Measurements from ENCODE around the gene SULF2. TPM values are rescaled to one million over a fixed set of nuclear protein-coding genes. Genes with fewer than 3 reads are reported as not detected.

SULF2 gene
- total and polyA plus RNA-seq, 5 donors: 25.4 to 59.1 (median 47.6) TPM

DNA sequence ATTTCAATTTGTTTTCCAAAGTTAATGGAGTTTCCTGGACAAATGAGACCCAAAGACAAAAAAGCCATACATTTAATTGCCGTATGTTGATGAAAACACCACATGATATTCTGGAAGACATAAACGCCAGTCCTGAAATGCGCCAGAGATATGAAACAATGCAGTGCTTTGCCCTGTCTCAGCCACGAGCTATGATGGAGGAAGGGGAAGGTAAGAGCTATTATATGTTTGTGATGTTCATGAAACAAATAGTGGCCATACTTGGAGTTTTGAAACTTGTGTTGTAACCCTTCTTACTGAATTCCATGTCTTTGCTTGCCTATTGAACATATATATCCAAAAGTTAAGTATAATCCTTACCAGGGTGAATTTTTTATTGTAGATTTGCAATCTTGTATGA is 157.7 kb downstream of the SULF2 start:
- ATAC-seq: no peak
- no peaks in the 10 kb centered on the region for H3K4me1 ChIP-seq (ENCODE audit: control insufficient read depth, insufficient read depth, low read length)
- no peak overlapping the region for H3K4me3 ChIP-seq (ENCODE audit: low read length)
- DNase-seq: no peak
- no peaks in the 10 kb centered on the region for H3K27me3 ChIP-seq (ENCODE audit: control insufficient read depth, insufficient read depth)
- no peaks in the 10 kb centered on the region for H3K9me3 ChIP-seq (ENCODE audit: control insufficient read depth, low read length)
- H3K27ac ChIP-seq (ENCODE audit: low read length): no peak overlapping the region
- WGBS: 89% methylated on average over 4 of the region's 4 CpGs
- intact Hi-C loops (cut with DNase I): loop anchor here (5.0 to 10.0 kb wide), 7 partner anchors 123 to 873 kb away; partner anchors contain the start of gene NCOA3 (in 2 of the 4)

DNA sequence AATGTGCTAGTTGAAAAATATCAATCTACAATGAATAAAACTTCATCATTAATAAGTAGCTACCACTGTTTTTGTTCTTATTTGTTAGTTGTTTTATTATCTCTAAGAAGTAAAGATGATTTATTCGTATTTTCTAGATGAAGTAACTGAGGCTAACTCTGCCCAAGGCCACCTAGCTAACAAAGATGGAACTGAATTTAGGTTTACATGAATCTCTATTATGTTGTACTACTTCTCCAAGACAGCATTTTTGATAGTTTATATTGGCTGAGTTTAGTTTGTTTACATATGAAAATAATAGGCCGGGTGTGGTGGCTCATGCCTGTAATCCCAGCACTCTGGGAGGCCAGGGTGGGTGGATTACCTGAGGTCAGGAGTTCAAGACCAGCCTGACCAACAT is 162.1 kb downstream of the SULF2 start:
- Histone ChIP-seq H3K4me3 (ENCODE audit: low read length) (no peak overlapping the region), H3K27ac (ENCODE audit: low read length) (no peak overlapping the region), H3K9me3 (ENCODE audit: control insufficient read depth, low read length) (no peaks in the 10 kb centered on the region), H3K4me1 (ENCODE audit: control insufficient read depth, insufficient read depth, low read length) (no peaks in the 10 kb centered on the region), H3K27me3 (ENCODE audit: control insufficient read depth, insufficient read depth) (no peaks in the 10 kb centered on the region)
- ATAC-seq (no peak), DNase-seq (no peak)
- WGBS: 84% methylated on average over 2 of the region's 2 CpGs
- intact Hi-C loops (cut with DNase I): loop anchor here (5.0 to 10.0 kb wide), 8 partner anchors 118 to 868 kb away; partner anchors contain the start of gene NCOA3 (in 2 of the 4)

DNA sequence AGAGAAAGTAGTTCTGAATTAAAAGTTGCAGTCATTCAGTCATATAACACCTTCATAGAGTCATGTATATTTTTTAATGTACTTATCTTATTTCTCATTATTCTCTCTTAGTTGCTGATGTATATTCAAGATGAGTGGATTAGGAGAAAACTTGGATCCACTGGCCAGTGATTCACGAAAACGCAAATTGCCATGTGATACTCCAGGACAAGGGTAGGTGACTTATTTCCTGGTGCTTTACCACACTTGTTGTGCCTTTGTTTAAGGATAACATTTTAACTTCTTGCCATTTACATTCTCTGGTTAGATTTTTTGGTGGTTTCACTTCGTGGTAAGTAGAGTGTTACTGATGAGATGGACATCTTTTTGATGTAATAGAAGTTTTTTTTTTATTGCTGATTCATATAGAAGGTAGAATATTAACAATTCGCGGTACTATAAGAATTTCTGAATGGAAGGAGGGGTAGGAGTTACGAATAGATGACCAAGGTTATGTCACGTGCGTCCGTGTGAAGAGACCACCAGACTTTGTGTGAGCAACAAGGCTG is 163.1 kb downstream of the SULF2 start:
- H3K27ac ChIP-seq (ENCODE audit: low read length): no peak overlapping the region
- no peaks in the 10 kb centered on the region for H3K27me3 ChIP-seq (ENCODE audit: control insufficient read depth, insufficient read depth)
- WGBS: 91% methylated on average over 9 of the region's 9 CpGs
- H3K4me1 ChIP-seq (ENCODE audit: control insufficient read depth, insufficient read depth, low read length): no peaks in the 10 kb centered on the region
- intact Hi-C loops (cut with DNase I): loop anchor here (5.0 to 10.0 kb wide), 8 partner anchors 117 to 867 kb away; partner anchors contain the start of gene NCOA3 (in 2 of the 4)
- no peaks in the 10 kb centered on the region for H3K9me3 ChIP-seq (ENCODE audit: control insufficient read depth, low read length)
- no peak overlapping the region for H3K4me3 ChIP-seq (ENCODE audit: low read length)
- ATAC-seq (no peak), DNase-seq (no peak)

DNA sequence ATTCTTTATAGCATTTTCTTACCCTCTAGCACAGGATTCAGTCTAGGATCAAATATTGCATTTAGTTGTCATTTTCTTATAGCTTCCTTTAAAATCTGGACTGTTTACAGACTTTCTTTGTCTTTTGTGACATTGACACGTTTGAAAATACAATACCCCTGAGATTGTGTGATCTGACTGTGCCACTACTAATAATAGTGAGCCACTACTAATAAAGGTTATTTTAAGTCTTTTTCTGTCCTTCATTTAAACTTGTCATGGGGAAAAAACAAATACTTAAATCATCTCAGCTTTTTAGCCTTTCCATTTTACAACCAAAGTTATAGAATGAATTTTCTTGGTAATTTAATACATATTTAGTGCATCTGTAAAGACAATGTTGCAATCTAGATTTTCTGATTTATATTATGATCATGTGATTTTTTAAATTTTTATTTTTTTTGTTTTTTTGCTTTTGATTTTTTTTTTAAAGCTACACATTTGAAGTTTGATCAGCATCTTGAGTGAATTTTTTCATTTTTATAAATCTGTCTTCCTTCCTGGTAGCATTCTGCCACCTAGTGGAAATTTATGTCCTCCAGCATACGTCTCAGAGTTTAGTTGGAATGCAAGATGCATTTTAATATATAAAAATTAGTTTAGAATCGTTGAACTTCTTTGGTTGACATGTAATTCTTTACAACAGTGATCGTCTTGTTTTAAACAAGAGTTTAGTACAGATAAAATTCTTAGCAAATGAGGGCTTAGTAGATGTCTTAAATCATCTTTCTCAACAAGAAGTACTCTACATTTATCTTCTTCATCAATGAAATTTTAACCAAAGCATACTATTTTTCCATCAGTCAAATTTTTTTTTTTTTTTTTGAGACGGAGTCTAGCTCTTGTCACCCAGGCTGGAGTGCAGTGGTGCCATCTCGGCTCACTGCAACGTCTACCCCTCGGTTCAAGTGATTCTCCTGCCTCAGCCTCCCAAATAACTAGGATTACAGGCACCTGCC is 164.2 kb downstream of the SULF2 start:
- H3K4me3 ChIP-seq (ENCODE audit: low read length): no peak overlapping the region
- H3K9me3 ChIP-seq (ENCODE audit: control insufficient read depth, low read length): no peaks in the 10 kb centered on the region
- ATAC-seq (no peak), DNase-seq (no peak)
- intact Hi-C loops (cut with DNase I): loop anchor here (5.0 to 10.0 kb wide), 8 partner anchors 116 to 866 kb away; partner anchors contain the start of gene NCOA3 (in 2 of the 4)
- H3K27me3 ChIP-seq (ENCODE audit: control insufficient read depth, insufficient read depth): no peaks in the 10 kb centered on the region
- H3K27ac ChIP-seq (ENCODE audit: low read length): no peak overlapping the region
- H3K4me1 ChIP-seq (ENCODE audit: control insufficient read depth, insufficient read depth, low read length): no peaks in the 10 kb centered on the region
- 42% methylated on average over 8 of the region's 8 CpGs for WGBS

DNA sequence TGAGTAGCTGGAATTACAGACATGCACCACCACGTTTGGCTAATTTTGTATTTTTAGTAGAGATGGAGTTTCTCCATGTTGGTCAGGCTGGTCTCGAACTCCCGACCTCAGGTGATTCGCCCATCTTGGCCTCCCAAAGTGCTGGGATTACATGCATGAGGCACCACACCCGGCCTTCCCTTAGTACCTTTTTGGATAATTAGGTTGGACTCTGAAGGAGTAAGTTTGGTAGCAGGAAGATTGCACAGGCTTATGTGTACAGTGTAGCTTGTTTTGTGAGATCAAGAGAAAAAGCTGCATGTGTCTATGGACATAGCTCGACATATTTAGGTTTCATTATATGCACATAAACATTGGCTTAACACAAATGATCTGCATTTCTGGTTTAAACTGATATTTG is 166.8 kb downstream of the SULF2 start:
- no peak overlapping the region for H3K4me3 ChIP-seq (ENCODE audit: low read length)
- ATAC-seq (no peak), DNase-seq (no peak)
- 93% methylated on average over 6 of the region's 6 CpGs for WGBS
- intact Hi-C loops (cut with DNase I): loop anchor here in 1 of 4 donors (10.0 kb wide), 1 partner anchor 234 kb away; no protein-coding TSS in a partner anchor
- H3K9me3 ChIP-seq (ENCODE audit: control insufficient read depth, low read length): no peaks in the 10 kb centered on the region
- no peak overlapping the region for H3K27ac ChIP-seq (ENCODE audit: low read length)
- H3K4me1 ChIP-seq (ENCODE audit: control insufficient read depth, insufficient read depth, low read length): peaks cover 3% of the 10 kb centered on the region
- no peaks in the 10 kb centered on the region for H3K27me3 ChIP-seq (ENCODE audit: control insufficient read depth, insufficient read depth)

DNA sequence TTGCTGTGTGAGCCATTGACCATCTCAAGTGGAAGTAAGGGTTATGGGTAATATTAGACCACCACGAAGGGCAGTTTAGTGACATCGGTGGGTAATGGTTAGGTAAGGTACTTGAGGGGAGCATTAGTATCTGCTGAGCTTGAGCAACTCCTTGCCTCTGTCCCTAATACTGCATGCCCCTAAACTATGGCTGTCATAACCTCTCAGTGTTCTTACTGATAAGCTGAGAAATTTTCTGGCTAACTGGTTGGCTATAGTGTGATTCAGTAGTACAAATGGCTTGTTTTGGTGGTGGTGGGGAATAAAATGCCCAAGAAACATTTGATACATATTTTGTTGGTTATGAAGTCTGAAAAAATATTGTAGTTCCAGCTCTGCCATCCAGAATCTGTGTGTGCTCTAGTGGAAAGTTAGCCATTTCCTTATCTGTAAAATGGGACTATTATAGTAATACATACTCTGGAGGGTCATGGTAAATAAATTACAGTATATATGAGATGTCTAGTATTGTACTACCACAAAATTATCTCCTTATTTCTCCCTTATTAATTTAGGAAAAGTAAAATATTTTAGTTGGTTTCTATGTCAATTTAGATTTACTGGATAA is 170.5 kb downstream of the SULF2 start:
- no peak for DNase-seq
- Histone ChIP-seq H3K4me1 (ENCODE audit: control insufficient read depth, insufficient read depth, low read length) (peaks cover 6% of the 10 kb centered on the region), H3K27me3 (ENCODE audit: control insufficient read depth, insufficient read depth) (no peaks in the 10 kb centered on the region), H3K4me3 (ENCODE audit: low read length) (no peak overlapping the region), H3K9me3 (ENCODE audit: control insufficient read depth, low read length) (no peaks in the 10 kb centered on the region), H3K27ac (ENCODE audit: low read length) (no peak overlapping the region)
- intact Hi-C loops (cut with DNase I): loop anchor here in 1 of 4 donors (10.0 kb wide), 1 partner anchor 230 kb away; no protein-coding TSS in a partner anchor
- WGBS: 98% methylated on average over 2 of the region's 2 CpGs
- ATAC-seq: no peak

DNA sequence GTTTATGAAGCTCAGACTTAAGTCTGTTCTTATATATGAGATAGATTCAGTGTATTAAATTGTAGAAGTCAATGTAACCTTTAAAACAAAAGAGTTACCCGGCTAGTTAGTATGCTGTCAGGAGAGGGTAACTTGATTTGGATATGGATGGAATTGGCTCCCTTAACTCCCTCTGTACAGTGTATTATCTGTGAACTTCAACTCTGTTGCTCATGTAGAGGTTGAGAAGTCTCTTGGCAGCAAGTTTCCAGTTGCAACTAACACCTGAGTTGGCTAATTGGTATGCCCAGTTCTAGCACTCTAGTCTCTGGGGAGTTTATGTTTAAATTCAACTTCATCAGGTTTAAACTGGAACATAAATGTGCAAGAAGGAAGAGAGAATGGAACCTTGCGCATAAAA is 172.6 kb downstream of the SULF2 start:
- intact Hi-C loops (cut with DNase I): loop anchor here in 1 of 4 donors (10.0 kb wide), 1 partner anchor 228 kb away; no protein-coding TSS in a partner anchor
- no peak overlapping the region for H3K27ac ChIP-seq (ENCODE audit: low read length)
- H3K27me3 ChIP-seq (ENCODE audit: control insufficient read depth, insufficient read depth): no peaks in the 10 kb centered on the region
- H3K4me1 ChIP-seq (ENCODE audit: control insufficient read depth, insufficient read depth, low read length): peaks cover 6% of the 10 kb centered on the region
- DNase-seq (no peak), ATAC-seq (no peak)
- no peak overlapping the region for H3K4me3 ChIP-seq (ENCODE audit: low read length)
- H3K9me3 ChIP-seq (ENCODE audit: control insufficient read depth, low read length): no peaks in the 10 kb centered on the region
- 86% methylated on average over 2 of the region's 2 CpGs for WGBS

DNA sequence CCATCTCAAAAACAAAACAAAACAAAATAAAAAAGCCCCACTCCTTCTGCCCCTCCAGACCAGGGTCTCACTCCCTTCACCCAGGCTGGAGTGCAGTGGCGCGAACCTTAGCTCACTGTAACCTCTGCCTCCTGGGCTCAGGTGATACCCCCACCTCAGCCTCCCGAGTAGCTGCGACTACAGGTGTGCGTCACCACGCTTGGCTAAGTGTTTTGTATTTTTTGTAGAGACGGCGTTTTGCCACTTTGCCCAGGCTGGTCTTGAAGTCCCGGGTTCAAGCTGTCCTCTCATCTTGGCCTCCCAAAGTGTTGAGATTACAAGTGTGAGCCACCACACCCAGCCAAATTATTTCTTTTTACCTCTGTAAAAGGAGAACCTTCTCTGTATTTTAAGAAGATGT is 173.5 kb downstream of the SULF2 start:
- ATAC-seq: no peak
- intact Hi-C loops (cut with DNase I): loop anchor here in 1 of 4 donors (10.0 kb wide), 1 partner anchor 227 kb away; no protein-coding TSS in a partner anchor
- Histone ChIP-seq H3K4me1 (ENCODE audit: control insufficient read depth, insufficient read depth, low read length) (peaks cover 6% of the 10 kb centered on the region), H3K4me3 (ENCODE audit: low read length) (no peak overlapping the region), H3K27me3 (ENCODE audit: control insufficient read depth, insufficient read depth) (no peaks in the 10 kb centered on the region), H3K27ac (ENCODE audit: low read length) (no peak overlapping the region), H3K9me3 (ENCODE audit: control insufficient read depth, low read length) (no peaks in the 10 kb centered on the region)
- no peak for DNase-seq
- WGBS: 98% methylated on average over 9 of the region's 9 CpGs

DNA sequence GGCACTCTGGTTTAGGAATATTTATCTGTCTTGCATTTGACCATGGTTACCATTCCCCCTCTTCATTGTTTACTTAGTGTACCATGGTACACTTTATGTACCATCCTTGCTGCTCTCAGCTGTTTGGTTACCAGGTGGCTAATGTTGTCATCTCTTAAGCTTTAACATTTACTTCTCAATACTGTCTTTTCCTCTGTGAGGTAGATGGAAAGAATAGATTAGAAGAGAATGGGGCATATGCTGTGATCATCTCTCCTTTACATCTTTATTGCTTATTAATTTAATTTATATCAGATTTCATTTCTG is 174.4 kb downstream of the SULF2 start:
- DNase-seq: no peak
- intact Hi-C loops (cut with DNase I): loop anchor here in 1 of 4 donors (10.0 kb wide), 1 partner anchor 226 kb away; no protein-coding TSS in a partner anchor
- Histone ChIP-seq H3K27ac (ENCODE audit: low read length) (no peak overlapping the region), H3K4me3 (ENCODE audit: low read length) (no peak overlapping the region), H3K9me3 (ENCODE audit: control insufficient read depth, low read length) (no peaks in the 10 kb centered on the region), H3K27me3 (ENCODE audit: control insufficient read depth, insufficient read depth) (no peaks in the 10 kb centered on the region), H3K4me1 (ENCODE audit: control insufficient read depth, insufficient read depth, low read length) (peaks cover 6% of the 10 kb centered on the region)
- ATAC-seq: no peak

DNA sequence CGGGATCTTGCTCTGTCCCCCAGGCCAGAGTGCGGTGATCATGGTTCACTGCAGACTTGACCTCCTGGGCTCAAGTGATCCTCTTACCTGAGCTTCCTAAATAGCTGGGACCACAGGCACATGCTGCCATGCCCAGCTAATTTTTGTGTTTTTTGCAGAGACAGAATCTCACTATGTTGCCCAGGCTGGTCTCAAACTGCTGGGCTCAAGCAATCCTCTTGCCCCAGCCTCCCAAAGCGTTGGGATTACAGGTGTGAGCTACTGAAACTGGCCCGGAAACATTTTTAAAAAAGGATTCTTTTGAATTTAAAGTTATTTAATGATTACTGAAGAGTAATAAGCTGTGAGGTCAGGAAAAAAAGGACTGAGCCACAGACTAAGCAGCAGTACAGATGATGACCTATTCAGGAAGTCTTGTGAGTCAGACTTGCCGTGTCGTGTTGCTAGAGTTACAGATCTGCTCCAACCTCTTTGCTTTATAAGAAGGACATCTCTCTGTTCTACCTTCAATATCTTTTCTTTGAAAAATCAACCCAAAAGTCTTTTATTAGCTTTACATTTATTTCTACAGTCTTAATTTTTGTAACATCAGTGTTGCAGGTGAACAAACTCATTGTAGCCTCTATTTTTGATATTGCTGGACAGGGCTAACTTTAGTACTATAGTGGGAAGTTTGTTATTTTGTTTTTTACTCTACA is 174.9 kb downstream of the SULF2 start:
- H3K4me1 ChIP-seq (ENCODE audit: control insufficient read depth, insufficient read depth, low read length): peaks cover 6% of the 10 kb centered on the region
- no peaks in the 10 kb centered on the region for H3K27me3 ChIP-seq (ENCODE audit: control insufficient read depth, insufficient read depth)
- DNase-seq: peak in 2 of 3 donors; percentile 35 to 51
- intact Hi-C loops (cut with DNase I): loop anchor here in 1 of 4 donors (10.0 kb wide), 1 partner anchor 226 kb away; no protein-coding TSS in a partner anchor
- ATAC-seq: peak; percentile 77 to 91
- H3K9me3 ChIP-seq (ENCODE audit: control insufficient read depth, low read length): no peaks in the 10 kb centered on the region
- H3K4me3 ChIP-seq (ENCODE audit: low read length): no peak overlapping the region
- WGBS: 67% methylated on average over 6 of the region's 6 CpGs
- no peak overlapping the region for H3K27ac ChIP-seq (ENCODE audit: low read length)
